A549 (cell line): ENCODE data around the gene STS. TPM values are rescaled to one million over a fixed set of nuclear protein-coding genes. Genes with fewer than 3 reads are reported as not detected.
A peak's percentile ranks its signal among the peaks of the same experiment; 100 is the strongest.

ENCODE experiments used
- ATAC-seq, 2 experiments: fragments of 200-7000 bp in 1 of 2; fragments of >200 bp in 1 of 2; cut with Nextera tagmentation in 1 of 2; cut with Tn5 transposase in 1 of 2; 3 replicates each; pipeline versions ENCODE4 v1.8.0 to v1.9.1; 2018 to 2020; ENCODE audit warnings: mild to moderate bottlenecking in 1 of 2, moderate library complexity in 1 of 2
- CTCF ChIA-PET: fragments of 300-600 bp; sonication (Branson Sonifier 250); formaldehyde crosslinking; extraction: SDS; loops from one replicate; lab custom pipeline; 2021; ENCODE audit warnings: antibody characterized with exemption, inconsistent platforms; lab: Yijun Ruan, JAX
- POLR2A ChIA-PET: fragments of 350-600 bp; formaldehyde crosslinking; extraction: SDS; loops from one replicate; lab custom pipeline; 2021; ENCODE audit warnings: antibody characterized with exemption, inconsistent platforms; lab: Yijun Ruan, JAX
- DNase-seq, 2 experiments: peaks; one replicate each; pipeline versions ENCODE4 v3.0.0 to v3.0.0-alpha.2; 2011 to 2016; ENCODE audit warnings: low read depth in 1 of 2, low spot score in 1 of 2
- FAIRE-seq: peaks from 2 replicates; lab custom pipeline; 2011; peaks lifted over from hg19 to GRCh38; lab: Jason Lieb, UNC
- H3K27ac ChIP-seq, 2 experiments: fragments of >200 bp; sonication (Bioruptor Twin); formaldehyde crosslinking; 3 replicates each; pipeline ENCODE4 v1.5.1; 2016 to 2017
- H3K4me1 ChIP-seq: fragments of >200 bp; sonication (Bioruptor Twin); formaldehyde crosslinking; 3 replicates; pipeline ENCODE4 v1.6.1; 2016
- H3K4me2 ChIP-seq: fragments of >200 bp; sonication (Bioruptor Twin); formaldehyde crosslinking; 3 replicates; pipeline ENCODE4 v1.6.1; 2016
- H3K4me3 ChIP-seq: fragments of >200 bp; sonication (Bioruptor Twin); formaldehyde crosslinking; 3 replicates; pipeline ENCODE4 v1.5.1; 2016
- H3K9me3 ChIP-seq: fragments of >200 bp; sonication (Bioruptor Twin); formaldehyde crosslinking; 3 replicates; pipeline ENCODE4 v1.6.1; 2016
- ATOH8 ChIP-seq: fragments of 250-450 bp; sonication (Bioruptor Pico); IDR thresholded peaks from 2 replicates; pipeline ENCODE4 v1.5.0; 2020; ENCODE audit warnings: low read depth, mild to moderate bottlenecking, moderate library complexity
- CBX2 ChIP-seq: fragments of 200-600 bp; sonication (generic); IDR thresholded peaks from 2 replicates; pipeline ENCODE4 v1.6.1; 2016; ENCODE audit warnings: low read depth, mild to moderate bottlenecking, borderline replicate concordance
- CBX8 ChIP-seq: fragments of 200-600 bp; sonication (generic); IDR thresholded peaks from 2 replicates; pipeline ENCODE4 v1.6.1; 2016
- CHD2 ChIP-seq: fragments of 150-350 bp; IDR thresholded peaks from 2 replicates; pipeline ENCODE4 v1.6.1; 2014; ENCODE audit warnings: low read length; ENCODE audit not compliant: partially characterized antibody
- CTCF ChIP-seq: fragments of >200 bp; sonication (Bioruptor Twin); formaldehyde crosslinking; IDR thresholded peaks from 3 replicates; pipeline ENCODE4 v1.5.1; 2016
- ELK1 ChIP-seq: fragments of 150-350 bp; IDR thresholded peaks from 2 replicates; pipeline ENCODE4 v1.6.1; 2014; ENCODE audit warnings: low read depth, mild to moderate bottlenecking, low read length
- FOSB ChIP-seq: fragments of 250-450 bp; sonication (Bioruptor Pico); IDR thresholded peaks from 2 replicates; pipeline ENCODE4 v1.5.0; 2020; ENCODE audit warnings: mild to moderate bottlenecking, moderate library complexity
- FOSL2 ChIP-seq, 2 experiments: fragments of 450-650 bp in 1 of 2; fragments of >200 bp in 1 of 2; sonication (Bioruptor Twin) in 1 of 2; formaldehyde crosslinking; IDR thresholded peaks; 2 replicates each; pipeline versions ENCODE4 v1.5.0 to v1.6.1; 2016 to 2020; ENCODE audit warnings: mild to moderate bottlenecking in 1 of 2, moderate library complexity in 1 of 2
- HDAC2 ChIP-seq: fragments of 200-600 bp; sonication (generic); IDR thresholded peaks from 2 replicates; pipeline ENCODE4 v1.6.1; 2016
- HMGXB4 ChIP-seq: fragments of 250-450 bp; sonication (Bioruptor Pico); IDR thresholded peaks from 2 replicates; pipeline ENCODE4 v1.5.0; 2021; ENCODE audit warnings: mild to moderate bottlenecking, moderate library complexity, borderline replicate concordance
- HOXA7 ChIP-seq: fragments of 250-450 bp; sonication (Bioruptor Pico); IDR thresholded peaks from 2 replicates; pipeline ENCODE4 v1.5.0; 2020; ENCODE audit warnings: mild to moderate bottlenecking, moderate library complexity
- HOXB13 ChIP-seq: fragments of 250-450 bp; sonication (Bioruptor Pico); IDR thresholded peaks from 2 replicates; pipeline ENCODE4 v1.5.0; 2020; ENCODE audit warnings: low read depth, mild to moderate bottlenecking, moderate library complexity
- HOXB5 ChIP-seq: fragments of 250-450 bp; sonication (Bioruptor Pico); IDR thresholded peaks from 2 replicates; pipeline ENCODE4 v1.5.0; 2020; ENCODE audit warnings: mild to moderate bottlenecking, moderate library complexity
- JUNB ChIP-seq: fragments of >200 bp; sonication (Bioruptor Twin); formaldehyde crosslinking; IDR thresholded peaks from 2 replicates; pipeline ENCODE4 v1.6.1; 2016
- KDM1A ChIP-seq: fragments of 200-600 bp; sonication (generic); IDR thresholded peaks from 2 replicates; pipeline ENCODE4 v1.6.1; 2016; ENCODE audit warnings: low read depth, mild to moderate bottlenecking
- KDM5A ChIP-seq: fragments of 200-600 bp; sonication (generic); IDR thresholded peaks from 2 replicates; pipeline ENCODE4 v1.6.1; 2016; ENCODE audit warnings: antibody characterized with exemption, mild to moderate bottlenecking
- MAZ ChIP-seq: fragments of 150-350 bp; IDR thresholded peaks from 2 replicates; pipeline ENCODE4 v1.6.1; 2014; ENCODE audit warnings: antibody characterized with exemption, low read depth, low read length, borderline replicate concordance
- NFE2L2 ChIP-seq: fragments of 150-350 bp; conservative IDR thresholded peaks from 2 replicates; pipeline ENCODE4 v1.6.1; 2014; ENCODE audit warnings: low read length
- NPAS2 ChIP-seq: fragments of 250-450 bp; sonication (Bioruptor Pico); IDR thresholded peaks from 2 replicates; pipeline ENCODE4 v1.8.0; 2022; ENCODE audit warnings: mild to moderate bottlenecking, moderate library complexity, borderline replicate concordance
- PBX3 ChIP-seq: IDR thresholded peaks from 2 replicates; pipeline ENCODE4 v1.6.1; 2012
- PHF8 ChIP-seq: fragments of 200-600 bp; sonication (generic); IDR thresholded peaks from 2 replicates; pipeline ENCODE4 v1.6.1; 2016; ENCODE audit warnings: low read depth, mild to moderate bottlenecking, antibody characterized with exemption, moderate library complexity, borderline replicate concordance
- POLR2AphosphoS2 ChIP-seq: conservative IDR thresholded peaks from 2 replicates; pipeline ENCODE4 v1.6.1; 2012; ENCODE audit warnings: low read length, improper control_type of control experiment, inconsistent platforms
- RAD21 ChIP-seq, 2 experiments: fragments of >200 bp in 1 of 2; sonication (Bioruptor Twin) in 1 of 2; formaldehyde crosslinking in 1 of 2; IDR thresholded peaks in 1 of 2; conservative IDR thresholded peaks in 1 of 2; 2 replicates in 1 of 2; 3 replicates in 1 of 2; pipeline ENCODE4 v1.6.1; 2012 to 2018; ENCODE audit warnings: inconsistent platforms in 1 of 2
- RFX5 ChIP-seq: fragments of 450-650 bp; IDR thresholded peaks from 2 replicates; pipeline ENCODE4 v1.7.1; 2014; ENCODE audit warnings: antibody characterized with exemption, mild to moderate bottlenecking, moderate library complexity
- RNF2 ChIP-seq: fragments of 200-600 bp; sonication (generic); IDR thresholded peaks from 2 replicates; pipeline ENCODE4 v1.6.1; 2016; ENCODE audit warnings: low read depth, mild to moderate bottlenecking, antibody characterized with exemption, moderate library complexity, borderline replicate concordance
- TP53 ChIP-seq: fragments of 250-450 bp; sonication (Bioruptor Pico); IDR thresholded peaks from 2 replicates; pipeline ENCODE4 v1.5.0; 2021; ENCODE audit warnings: mild to moderate bottlenecking, moderate library complexity
- ZNF302 ChIP-seq: fragments of 250-450 bp; sonication (Bioruptor Pico); IDR thresholded peaks from 2 replicates; pipeline ENCODE4 v1.9.0; 2021; ENCODE audit warnings: inconsistent platforms, mild to moderate bottlenecking, moderate library complexity
- ZSCAN20 ChIP-seq: fragments of 250-450 bp; sonication (Bioruptor Pico); IDR thresholded peaks from 2 replicates; pipeline ENCODE4 v1.8.0; 2022; ENCODE audit warnings: mild to moderate bottlenecking, moderate library complexity
- WGBS: methylation state at CpG from one replicate; pipeline ENCODE4 v1.1.6; 2017; ENCODE audit errors: missing lambda C conversion rate; 5-methylcytosine and 5-hydroxymethylcytosine counted together
- polyA plus RNA-seq, 4 experiments: library from polyadenylated mRNA; depleted of rRNA in 3 of 4; stranded (reverse); fragments of >200 nt; fragmentation: RNase III in 1 of 4; extraction: RNeasy Plus Mini Kit Qiagen cat#74134 plus additional on column Dnase treatment in 1 of 4; gene quantifications; 2 replicates in 3 of 4; 3 replicates in 1 of 4; pipeline ENCODE4 v1.2.3, GENCODE V29; 2011 to 2017

Gene STS
- polyA plus RNA-seq, 2 of the 4 experiments (the other 2 are of a cell fraction), result 2.1 to 2.4 TPM

GRCh38 chrX:7163146-7163677 is 15.7 kb downstream of the STS start:
- no peak overlapping the region for H3K4me2 ChIP-seq
- DNase-seq (no peak), FAIRE-seq (no peak), ATAC-seq (no peak)
- H3K9me3 ChIP-seq, result no peaks in the 10 kb centered on the region
- TF ChIP-seq FOSL2 (IDR thresholded peaks at IDR 0.05), result no peak
- no peak for TF ChIP-seq FOSL2 (CRISPR knock-in tag; IDR thresholded peaks at IDR 0.05)
- no peak for TF ChIP-seq CBX8
- no peak for TF ChIP-seq RFX5
- ChIA-PET POLR2A (no interaction called here), CTCF (interaction anchor here (0.7 to 1.3 kb wide), 3 partner anchors 14 to 765 kb away, joined by 3 to 4 read pairs (median 4); no protein-coding TSS in a partner anchor)
- H3K27ac ChIP-seq, result no peak overlapping the region
- no peak overlapping the region for H3K4me3 ChIP-seq
- 57% methylated on average over 1 of the region's 1 CpG for WGBS
- H3K4me1 ChIP-seq, result peaks cover 17% of the 10 kb centered on the region

GRCh38 chrX:7164174-7164573 is 16.7 kb downstream of the STS start:
- CTCF ChIA-PET, result interaction anchor here (1.2 to 1.3 kb wide), 2 partner anchors 15 to 764 kb away, joined by 3 to 4 read pairs; no protein-coding TSS in a partner anchor
- no peak for ATAC-seq
- WGBS, result 58% methylated on average over 3 of the region's 3 CpGs
- POLR2A ChIA-PET, result no interaction called here
- TF ChIP-seq ZSCAN20 (CRISPR knock-in tag), result no peak
- TF ChIP-seq ATOH8 (CRISPR knock-in tag), result no peak
- TF ChIP-seq HOXA7, result no peak
- no peak for TF ChIP-seq KDM5A
- TF ChIP-seq KDM1A, result no peak
- TF ChIP-seq CTCF, result no peak
- TF ChIP-seq ELK1, result no peak
- TF ChIP-seq CBX2, result no peak
- TF ChIP-seq PBX3, result no peak
- no peak for TF ChIP-seq MAZ
- no peak for TF ChIP-seq HMGXB4 (CRISPR knock-in tag)
- Histone ChIP-seq H3K4me3 (no peak overlapping the region), H3K9me3 (no peaks in the 10 kb centered on the region), H3K27ac (no peak overlapping the region), H3K4me2 (no peak overlapping the region), H3K4me1 (peaks cover 8% of the 10 kb centered on the region)
- FAIRE-seq, result no peak
- DNase-seq, result no peak

- Histone ChIP-seq H3K4me2 (no peak overlapping the region), H3K4me3 (no peak overlapping the region), H3K27ac (no peak overlapping the region), H3K9me3 (no peaks in the 10 kb centered on the region), H3K4me1 (no peaks in the 10 kb centered on the region)
- WGBS, result 60% methylated on average over 1 of the region's 1 CpG
- no peak for DNase-seq
- ChIA-PET POLR2A (no interaction called here), CTCF (no interaction called here)
- ATAC-seq, result no peak
- FAIRE-seq, result peak; percentile 61
- no peak for TF ChIP-seq TP53 (CRISPR knock-in tag)
- no peak for TF ChIP-seq MAZ
- no peak for TF ChIP-seq PHF8
- no peak for TF ChIP-seq HDAC2
- no peak for TF ChIP-seq HOXA7
- TF ChIP-seq HOXB5, result no peak
- no peak for TF ChIP-seq NFE2L2
- TF ChIP-seq ZNF302 (CRISPR knock-in tag), result no peak
- no peak for TF ChIP-seq RAD21 (conservative IDR thresholded peaks at IDR 0.05 in 1 of 2, IDR thresholded peaks at IDR 0.05 in 1 of 2)
- no peak for TF ChIP-seq JUNB
- TF ChIP-seq FOSB (CRISPR knock-in tag), result no peak
- no peak for TF ChIP-seq RNF2
- no peak for TF ChIP-seq NPAS2
- TF ChIP-seq CHD2, result no peak
- no peak for TF ChIP-seq CBX8
- TF ChIP-seq HOXB13 (CRISPR knock-in tag), result no peak
- TF ChIP-seq POLR2AphosphoS2, result no peak
- TF ChIP-seq RFX5, result no peak
Measured at GRCh38 chrX:7168371-7168770, 20.9 kb downstream of the STS start.
